WTC11 (cell line): ENCODE data around the gene CLNK.

Experiments
- FOXJ3 ChIP-seq: sonication (generic); formaldehyde crosslinking; IDR thresholded peaks from 2 replicates; pipeline ENCODE4 v1.9.0; 2021; ENCODE audit warnings: missing genetic modification reagents, mild to moderate bottlenecking, borderline replicate concordance
- TF ChIP-seq, protein P1 (sequence below): fragments of 200-600 bp; IDR thresholded peaks from 2 replicates; pipeline ENCODE4 v1.8.0; 2022; ENCODE audit warnings: antibody characterized with exemption

DNA sequence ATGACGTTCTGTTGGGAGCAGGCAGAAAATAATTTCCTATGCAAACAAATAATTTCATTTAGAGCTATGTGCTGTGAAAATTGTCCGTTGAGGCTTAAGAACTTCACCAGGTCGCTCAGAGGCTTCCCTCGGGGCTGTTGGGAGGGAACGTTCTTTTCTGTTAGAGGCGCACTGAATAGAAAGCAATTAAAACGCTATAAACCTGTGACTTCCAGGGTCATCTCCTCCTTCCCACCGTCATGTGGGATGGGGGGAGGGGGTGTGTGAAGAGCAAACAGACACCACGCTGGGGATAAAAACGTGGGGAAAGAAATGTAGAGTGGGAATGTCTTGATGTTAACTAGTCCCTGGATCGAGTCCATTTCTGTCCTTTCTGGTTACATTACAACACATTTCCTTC, 192.1 kb downstream of the CLNK start:
- TF ChIP-seq, protein P1, sequence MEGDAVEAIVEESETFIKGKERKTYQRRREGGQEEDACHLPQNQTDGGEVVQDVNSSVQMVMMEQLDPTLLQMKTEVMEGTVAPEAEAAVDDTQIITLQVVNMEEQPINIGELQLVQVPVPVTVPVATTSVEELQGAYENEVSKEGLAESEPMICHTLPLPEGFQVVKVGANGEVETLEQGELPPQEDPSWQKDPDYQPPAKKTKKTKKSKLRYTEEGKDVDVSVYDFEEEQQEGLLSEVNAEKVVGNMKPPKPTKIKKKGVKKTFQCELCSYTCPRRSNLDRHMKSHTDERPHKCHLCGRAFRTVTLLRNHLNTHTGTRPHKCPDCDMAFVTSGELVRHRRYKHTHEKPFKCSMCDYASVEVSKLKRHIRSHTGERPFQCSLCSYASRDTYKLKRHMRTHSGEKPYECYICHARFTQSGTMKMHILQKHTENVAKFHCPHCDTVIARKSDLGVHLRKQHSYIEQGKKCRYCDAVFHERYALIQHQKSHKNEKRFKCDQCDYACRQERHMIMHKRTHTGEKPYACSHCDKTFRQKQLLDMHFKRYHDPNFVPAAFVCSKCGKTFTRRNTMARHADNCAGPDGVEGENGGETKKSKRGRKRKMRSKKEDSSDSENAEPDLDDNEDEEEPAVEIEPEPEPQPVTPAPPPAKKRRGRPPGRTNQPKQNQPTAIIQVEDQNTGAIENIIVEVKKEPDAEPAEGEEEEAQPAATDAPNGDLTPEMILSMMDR = no peak
- TF ChIP-seq FOXJ3 (CRISPR knock-in tag) = no peak
